ENCODE data around the gene S100A7A.

The S100A7A gene

DNA sequence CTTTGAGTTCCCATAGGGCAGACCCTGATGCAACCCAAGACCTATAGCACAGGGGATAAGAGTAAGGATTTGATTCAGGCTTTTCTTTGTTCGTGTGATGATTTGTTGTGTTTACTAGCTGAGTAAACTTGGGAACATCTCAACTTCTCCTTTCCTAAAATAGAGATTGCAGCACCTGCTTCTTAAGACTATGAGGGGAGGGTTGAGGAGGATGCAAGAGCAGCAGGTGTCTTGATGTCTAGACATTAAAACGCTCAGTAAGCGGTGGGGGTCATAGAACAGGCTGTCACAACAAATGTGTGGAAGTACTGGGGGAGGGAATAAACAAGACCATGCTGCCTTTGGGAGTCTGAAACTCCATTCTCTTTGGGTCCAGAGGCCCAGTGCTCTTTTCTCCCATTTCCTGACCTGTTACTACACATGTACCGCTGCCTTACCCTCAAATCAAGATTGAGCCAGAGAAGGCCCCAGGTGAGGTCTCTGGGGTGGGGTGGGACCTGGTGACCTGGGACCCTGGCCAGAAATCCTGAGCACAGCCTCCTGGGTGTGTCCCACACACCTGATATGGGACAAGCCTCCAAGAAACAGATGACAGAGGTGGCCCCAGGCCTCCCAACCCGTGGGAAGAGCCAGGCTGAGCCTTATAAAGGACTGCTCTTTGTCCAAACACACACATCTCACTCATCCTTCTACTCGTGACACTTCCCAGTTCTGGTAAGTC lies at the start of gene S100A7A:
TSS of gene S100A7A (plus strand) at position 671 of the 721 bp plus-strand sequence. CDS start 1,563 bp downstream, outside the sequence.
- TF ChIP-seq, protein P1, sequence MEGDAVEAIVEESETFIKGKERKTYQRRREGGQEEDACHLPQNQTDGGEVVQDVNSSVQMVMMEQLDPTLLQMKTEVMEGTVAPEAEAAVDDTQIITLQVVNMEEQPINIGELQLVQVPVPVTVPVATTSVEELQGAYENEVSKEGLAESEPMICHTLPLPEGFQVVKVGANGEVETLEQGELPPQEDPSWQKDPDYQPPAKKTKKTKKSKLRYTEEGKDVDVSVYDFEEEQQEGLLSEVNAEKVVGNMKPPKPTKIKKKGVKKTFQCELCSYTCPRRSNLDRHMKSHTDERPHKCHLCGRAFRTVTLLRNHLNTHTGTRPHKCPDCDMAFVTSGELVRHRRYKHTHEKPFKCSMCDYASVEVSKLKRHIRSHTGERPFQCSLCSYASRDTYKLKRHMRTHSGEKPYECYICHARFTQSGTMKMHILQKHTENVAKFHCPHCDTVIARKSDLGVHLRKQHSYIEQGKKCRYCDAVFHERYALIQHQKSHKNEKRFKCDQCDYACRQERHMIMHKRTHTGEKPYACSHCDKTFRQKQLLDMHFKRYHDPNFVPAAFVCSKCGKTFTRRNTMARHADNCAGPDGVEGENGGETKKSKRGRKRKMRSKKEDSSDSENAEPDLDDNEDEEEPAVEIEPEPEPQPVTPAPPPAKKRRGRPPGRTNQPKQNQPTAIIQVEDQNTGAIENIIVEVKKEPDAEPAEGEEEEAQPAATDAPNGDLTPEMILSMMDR (IDR thresholded peaks at IDR 0.05; ENCODE audit: control insufficient read depth, insufficient read depth, low read depth, low read length, missing control alignments), result no peak
- no peak within 1 kb of the TSS for H3K4me3 ChIP-seq (ENCODE audit: control insufficient read depth, low read depth, low read length)
- DNase-seq (ENCODE audit: low read depth), result no peak

DNA sequence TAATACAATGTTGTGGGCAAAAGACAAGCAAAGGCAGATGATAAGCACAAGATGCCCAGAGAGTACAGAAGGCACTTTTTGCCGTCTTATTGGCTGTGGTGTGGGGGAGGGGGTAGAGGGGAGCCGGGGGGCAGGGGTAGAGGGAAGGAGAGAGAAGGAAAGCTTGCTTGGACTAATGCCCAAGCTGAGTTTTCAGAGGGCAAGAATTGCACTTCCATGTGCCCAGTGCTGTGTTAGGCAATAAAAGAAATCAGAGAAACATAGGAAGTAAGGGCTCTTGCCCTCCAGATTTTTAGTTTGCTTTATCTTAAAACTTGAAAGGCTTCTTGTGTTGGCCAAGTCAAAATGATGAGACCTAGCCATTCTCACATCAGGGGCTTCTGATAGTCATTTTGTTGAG lies 49.2 kb upstream of the S100A7A start:
- TF ChIP-seq, protein P1 (IDR thresholded peaks at IDR 0.05; ENCODE audit: control insufficient read depth, insufficient read depth, low read depth, low read length, missing control alignments), result no peak
- H3K4me3 ChIP-seq (ENCODE audit: control insufficient read depth, low read depth, low read length), result no peak overlapping the region
- no peak for DNase-seq (ENCODE audit: low read depth)

- no peak overlapping the region for H3K4me3 ChIP-seq (ENCODE audit: control insufficient read depth, low read depth, low read length)
- DNase-seq (ENCODE audit: low read depth), result no peak
- TF ChIP-seq, protein P1 (IDR thresholded peaks at IDR 0.05; ENCODE audit: control insufficient read depth, insufficient read depth, low read depth, low read length, missing control alignments), result no peak
Measured at GRCh38 chr1:153368495-153368894, 47.8 kb upstream of the S100A7A start.

DNA sequence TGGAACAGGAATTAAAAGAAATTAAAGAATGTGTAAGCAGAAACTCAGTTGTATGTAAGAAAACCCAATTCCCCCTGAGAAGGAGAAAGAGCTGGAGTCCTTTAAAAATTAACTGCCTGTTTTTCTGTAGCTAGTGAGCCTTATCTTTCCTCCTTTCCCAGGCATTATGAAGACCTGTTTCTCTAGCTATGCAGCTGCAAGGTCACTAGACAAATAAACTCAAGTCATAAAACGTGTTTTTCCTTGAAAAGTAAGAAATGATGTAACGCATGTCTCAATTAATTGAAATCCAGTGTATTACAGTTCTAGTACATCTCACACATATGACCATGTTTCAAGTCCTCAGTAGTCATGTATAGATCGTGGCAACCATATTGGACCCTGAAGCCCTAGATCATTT lies 46.2 kb upstream of the S100A7A start:
- no peak for DNase-seq (ENCODE audit: low read depth)
- TF ChIP-seq, protein P1 (IDR thresholded peaks at IDR 0.05; ENCODE audit: control insufficient read depth, insufficient read depth, low read depth, low read length, missing control alignments), result no peak
- H3K4me3 ChIP-seq (ENCODE audit: control insufficient read depth, low read depth, low read length), result no peak overlapping the region

GRCh38 chr1:153371231-153371630 lies 45.1 kb upstream of the S100A7A start:
- DNase-seq (ENCODE audit: low read depth), result no peak
- no peak overlapping the region for H3K4me3 ChIP-seq (ENCODE audit: control insufficient read depth, low read depth, low read length)
- TF ChIP-seq, protein P1 (IDR thresholded peaks at IDR 0.05; ENCODE audit: control insufficient read depth, insufficient read depth, low read depth, low read length, missing control alignments), result no peak

DNA sequence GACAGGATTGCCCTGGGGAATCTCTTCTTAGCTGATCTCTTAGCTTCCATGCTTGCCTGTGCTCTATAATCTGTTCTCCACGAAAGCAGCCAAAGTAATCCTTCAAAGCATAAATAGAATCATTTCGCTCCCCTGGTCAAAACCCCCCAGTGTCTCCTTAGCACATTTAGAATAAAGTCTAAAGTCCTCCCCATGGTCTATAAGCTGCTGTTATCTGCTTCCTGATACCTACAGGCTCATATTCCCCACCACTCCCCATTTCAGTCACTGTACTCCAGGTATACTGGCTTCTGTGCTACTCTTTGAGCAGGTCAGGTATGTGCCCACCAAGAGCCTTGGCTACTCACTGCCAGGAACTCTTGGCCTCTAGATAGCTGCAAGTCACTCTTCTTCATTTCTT lies 43.7 kb upstream of the S100A7A start:
- H3K4me3 ChIP-seq (ENCODE audit: control insufficient read depth, low read depth, low read length), result no peak overlapping the region
- TF ChIP-seq, protein P1 (IDR thresholded peaks at IDR 0.05; ENCODE audit: control insufficient read depth, insufficient read depth, low read depth, low read length, missing control alignments), result no peak
- no peak for DNase-seq (ENCODE audit: low read depth)
